ENCODE results near the gene RNF113B.

Gene RNF113B

DNA sequence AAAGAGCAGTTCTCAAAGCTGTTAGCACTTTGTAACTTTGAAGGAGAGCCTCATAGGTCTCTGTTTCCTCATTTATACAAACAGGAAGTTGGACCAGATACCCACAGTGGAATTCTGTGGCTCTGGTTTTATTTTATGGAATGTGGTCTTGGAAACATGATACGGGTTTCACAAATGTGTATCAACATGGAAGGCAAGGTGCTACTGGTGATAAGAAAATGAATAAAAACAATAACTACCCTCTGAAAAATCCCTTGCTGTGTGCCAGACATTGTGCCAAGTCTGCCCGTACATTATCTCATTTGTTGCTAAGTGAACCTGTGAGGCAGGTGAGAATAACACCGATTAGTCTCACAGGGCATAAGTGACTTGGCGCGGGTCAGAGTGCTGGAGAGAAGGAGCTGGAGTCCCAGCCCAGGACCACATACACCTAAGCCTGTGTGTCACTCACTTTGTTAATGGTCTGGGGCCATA, 45.0 kb upstream of the RNF113B start:
- DNase-seq (ENCODE audit: low read depth in 2 of 2) = peak in 1 of 2 donors; percentile 43
- TF ChIP-seq, protein P1, sequence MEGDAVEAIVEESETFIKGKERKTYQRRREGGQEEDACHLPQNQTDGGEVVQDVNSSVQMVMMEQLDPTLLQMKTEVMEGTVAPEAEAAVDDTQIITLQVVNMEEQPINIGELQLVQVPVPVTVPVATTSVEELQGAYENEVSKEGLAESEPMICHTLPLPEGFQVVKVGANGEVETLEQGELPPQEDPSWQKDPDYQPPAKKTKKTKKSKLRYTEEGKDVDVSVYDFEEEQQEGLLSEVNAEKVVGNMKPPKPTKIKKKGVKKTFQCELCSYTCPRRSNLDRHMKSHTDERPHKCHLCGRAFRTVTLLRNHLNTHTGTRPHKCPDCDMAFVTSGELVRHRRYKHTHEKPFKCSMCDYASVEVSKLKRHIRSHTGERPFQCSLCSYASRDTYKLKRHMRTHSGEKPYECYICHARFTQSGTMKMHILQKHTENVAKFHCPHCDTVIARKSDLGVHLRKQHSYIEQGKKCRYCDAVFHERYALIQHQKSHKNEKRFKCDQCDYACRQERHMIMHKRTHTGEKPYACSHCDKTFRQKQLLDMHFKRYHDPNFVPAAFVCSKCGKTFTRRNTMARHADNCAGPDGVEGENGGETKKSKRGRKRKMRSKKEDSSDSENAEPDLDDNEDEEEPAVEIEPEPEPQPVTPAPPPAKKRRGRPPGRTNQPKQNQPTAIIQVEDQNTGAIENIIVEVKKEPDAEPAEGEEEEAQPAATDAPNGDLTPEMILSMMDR (IDR thresholded peaks at IDR 0.05; ENCODE audit: low read depth, low read length) = no peak

DNA sequence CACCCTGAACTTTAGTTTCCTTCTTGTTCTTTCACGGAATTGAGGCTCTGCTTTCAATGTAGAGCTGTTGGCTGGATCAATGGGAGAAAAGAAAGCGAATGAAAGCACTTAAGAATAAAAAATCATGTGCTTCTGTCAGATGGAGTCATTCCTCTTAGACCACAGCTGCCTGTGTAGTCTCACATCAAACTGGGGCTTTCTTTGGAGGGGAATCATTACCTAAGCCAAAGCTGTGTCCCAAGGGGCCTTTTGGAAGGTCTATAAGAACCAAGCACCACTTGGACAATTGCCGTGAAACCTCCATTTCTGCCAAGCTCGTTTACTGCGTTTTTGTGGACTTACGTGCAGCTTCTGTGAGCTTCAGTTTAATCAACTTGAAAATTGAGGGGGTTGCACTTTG, 44.2 kb upstream of the RNF113B start:
- peak in 1 of 2 donors; percentile 17 for DNase-seq (ENCODE audit: low read depth in 2 of 2)
- no peak overlapping the region for H3K4me3 ChIP-seq (replicated peaks in 1 of 2; ENCODE audit: low read depth in 2 of 2, low read length in 2 of 2)
- TF ChIP-seq, protein P1 (IDR thresholded peaks at IDR 0.05; ENCODE audit: low read depth, low read length) = no peak

More for the DNA sequence above, 45.0 kb upstream of the RNF113B start:
- H3K4me3 ChIP-seq (replicated peaks in 1 of 2; ENCODE audit: low read depth in 2 of 2, low read length in 2 of 2) = no peak overlapping the region

DNA sequence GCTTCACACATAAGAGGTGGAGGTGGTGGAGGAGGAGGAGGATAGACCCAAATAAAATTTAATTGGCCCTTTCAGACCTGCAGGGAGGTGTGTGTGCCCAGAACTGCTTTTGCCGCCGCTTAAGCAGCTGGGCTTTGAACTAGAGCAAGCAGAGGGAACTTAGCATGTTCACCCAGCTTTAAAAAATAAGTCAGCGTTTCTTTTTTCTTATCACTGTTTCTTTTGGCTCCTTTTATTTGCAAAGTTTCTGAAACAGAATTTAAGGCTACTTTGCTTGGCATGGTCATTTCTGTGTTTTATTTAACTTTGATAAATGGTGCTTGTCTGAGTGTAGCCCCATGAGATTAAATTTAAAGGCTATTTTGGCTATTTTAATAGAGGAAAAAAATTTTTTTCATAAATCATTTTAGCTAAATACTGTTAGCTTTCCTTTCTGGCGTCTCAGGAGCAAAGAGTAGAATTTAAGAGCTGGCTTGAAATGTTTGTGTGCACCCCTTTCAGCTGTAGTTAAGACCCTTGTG, 43.3 kb upstream of the RNF113B start:
- no peak overlapping the region for H3K4me3 ChIP-seq (replicated peaks in 1 of 2; ENCODE audit: low read depth in 2 of 2, low read length in 2 of 2)
- TF ChIP-seq, protein P1 (IDR thresholded peaks at IDR 0.05; ENCODE audit: low read depth, low read length) = no peak
- DNase-seq (ENCODE audit: low read depth in 2 of 2) = peak in 1 of 2 donors; percentile 34

DNA sequence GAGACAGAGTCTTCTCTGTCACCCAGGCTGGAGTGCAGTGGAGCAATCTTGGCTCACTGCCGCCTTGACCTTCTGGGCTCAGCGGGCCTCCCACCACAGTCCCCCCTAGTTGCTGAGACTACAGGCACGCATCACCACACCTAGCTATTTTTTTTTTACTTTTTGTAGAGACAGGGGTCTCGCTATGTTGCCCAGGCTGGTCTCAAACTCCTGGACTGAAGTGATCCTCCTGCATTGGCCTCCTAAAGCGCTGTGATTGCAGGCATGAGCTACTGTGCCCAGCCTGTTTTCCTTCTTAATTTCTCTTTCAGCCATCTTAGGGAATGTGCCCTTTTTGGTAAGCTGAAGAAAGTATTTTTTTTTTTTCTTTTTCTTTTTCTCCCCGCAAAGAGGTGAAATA, 42.6 kb upstream of the RNF113B start:
- TF ChIP-seq, protein P1 (IDR thresholded peaks at IDR 0.05; ENCODE audit: low read depth, low read length) = no peak
- no peak overlapping the region for H3K4me3 ChIP-seq (replicated peaks in 1 of 2; ENCODE audit: low read depth in 2 of 2, low read length in 2 of 2)
- DNase-seq (ENCODE audit: low read depth in 2 of 2) = no peak

DNA sequence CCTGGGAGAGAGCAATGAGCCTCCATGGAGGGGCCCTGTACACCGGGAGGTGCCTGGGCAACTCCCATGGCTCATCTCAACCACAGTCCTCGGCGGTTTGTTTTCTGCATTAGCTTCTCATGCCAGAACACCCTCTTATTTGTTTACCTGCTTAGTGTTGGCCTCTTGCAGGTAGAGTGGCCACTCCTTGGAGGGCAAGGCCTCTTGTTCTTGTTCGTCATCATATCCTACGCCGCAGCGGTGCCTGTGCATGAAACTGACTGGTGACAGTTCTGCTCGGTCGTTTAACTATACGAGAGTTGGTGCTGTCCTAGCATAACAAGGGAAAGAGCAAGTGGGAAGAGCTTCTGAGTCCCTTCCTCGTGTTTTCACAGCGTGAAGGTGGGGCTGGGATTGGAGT, 40.5 kb upstream of the RNF113B start:
- no peak for DNase-seq (ENCODE audit: low read depth in 2 of 2)
- TF ChIP-seq, protein P1 (IDR thresholded peaks at IDR 0.05; ENCODE audit: low read depth, low read length) = no peak
- H3K4me3 ChIP-seq (replicated peaks in 1 of 2; ENCODE audit: low read depth in 2 of 2, low read length in 2 of 2) = no peak overlapping the region

DNA sequence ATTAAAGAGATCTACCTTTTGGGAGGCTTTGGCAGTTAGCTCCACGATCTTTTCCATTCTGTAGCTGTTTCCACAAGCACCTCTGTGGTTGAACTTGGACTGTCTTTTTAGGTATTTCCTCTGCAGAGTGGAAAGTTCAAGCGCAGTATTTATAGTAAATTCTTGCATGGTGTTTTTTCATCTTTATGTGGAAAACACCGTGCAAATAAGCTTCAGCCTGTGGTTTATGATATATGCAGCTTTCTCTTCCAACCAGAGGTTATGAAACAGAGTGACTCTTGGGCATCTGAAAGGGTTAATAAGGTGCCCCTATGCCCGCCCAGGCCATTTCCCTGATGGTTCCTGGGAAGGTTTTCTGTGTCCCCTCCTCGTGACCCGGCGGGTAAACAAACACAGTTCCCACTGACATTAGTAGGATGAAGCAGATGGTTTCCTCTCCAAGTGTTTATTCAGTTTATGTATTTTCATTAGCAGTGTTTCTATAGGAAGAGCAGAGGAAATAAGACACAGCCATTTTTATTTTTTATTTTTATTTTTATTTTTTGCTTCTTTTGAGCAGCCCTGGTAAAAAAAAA, 39.7 kb upstream of the RNF113B start:
- H3K4me3 ChIP-seq (replicated peaks in 1 of 2; ENCODE audit: low read depth in 2 of 2, low read length in 2 of 2) = no peak overlapping the region
- TF ChIP-seq, protein P1 (IDR thresholded peaks at IDR 0.05; ENCODE audit: low read depth, low read length) = no peak
- no peak for DNase-seq (ENCODE audit: low read depth in 2 of 2)
